NCI-H526 (cell line): ENCODE measurements around the gene CBX6.

Source experiments
- DNase-seq, 2 experiments: peaks; one replicate each; lab custom pipeline; 2025; lab: John Stamatoyannopoulos, UW

Gene CBX6

DNA sequence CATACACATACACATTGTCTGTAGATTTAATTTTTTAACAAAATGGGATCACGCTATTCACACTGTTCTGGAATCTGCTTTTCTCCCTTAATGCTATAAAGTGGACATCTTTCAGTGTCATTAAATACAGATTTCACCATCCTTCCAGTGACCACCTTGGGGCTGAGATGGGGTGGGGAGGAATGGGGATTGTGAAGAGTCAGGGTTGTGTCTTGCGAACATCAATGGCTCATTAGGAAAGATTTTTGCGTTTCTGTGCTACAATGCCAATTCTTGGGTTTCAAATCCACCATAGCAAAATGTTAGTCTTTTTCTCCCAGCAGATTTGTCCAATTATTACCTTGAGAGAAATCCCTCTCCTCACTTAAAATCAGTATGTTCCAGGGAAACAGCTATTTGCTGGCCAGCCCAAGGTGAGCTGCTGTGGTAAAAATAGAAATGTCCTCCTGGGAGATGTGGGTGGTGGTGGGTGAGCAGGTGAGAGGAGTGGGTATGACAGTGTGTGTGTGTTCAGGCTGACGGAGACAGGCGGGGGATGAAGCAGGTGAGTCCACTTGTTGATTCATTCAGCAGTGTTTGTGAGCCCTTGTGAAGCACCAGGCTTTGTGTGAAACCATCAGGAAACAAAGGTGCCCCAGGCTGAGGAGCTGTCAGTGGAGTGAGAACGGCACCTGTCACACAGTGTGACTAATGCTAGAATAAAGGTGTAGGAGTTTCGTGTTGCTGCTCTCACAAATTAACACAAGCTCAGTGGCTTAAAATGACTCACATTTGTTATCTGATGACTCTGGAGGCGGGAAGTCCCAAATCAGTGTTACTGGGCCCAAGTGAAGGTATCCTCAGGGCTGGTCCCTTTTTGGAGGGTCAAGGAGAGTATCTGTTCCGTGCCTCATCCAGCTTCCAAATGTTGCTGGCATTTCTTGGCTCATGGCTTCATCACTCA lies 1.7 kb upstream of the CBX6 start:
- DNase-seq, result peak in 1 of 2 experiments; percentile 30

- peak; percentile 52 to 59 for DNase-seq
Measured at GRCh38 chr22:38872831-38873248, 824 bp upstream of the CBX6 start.

DNA sequence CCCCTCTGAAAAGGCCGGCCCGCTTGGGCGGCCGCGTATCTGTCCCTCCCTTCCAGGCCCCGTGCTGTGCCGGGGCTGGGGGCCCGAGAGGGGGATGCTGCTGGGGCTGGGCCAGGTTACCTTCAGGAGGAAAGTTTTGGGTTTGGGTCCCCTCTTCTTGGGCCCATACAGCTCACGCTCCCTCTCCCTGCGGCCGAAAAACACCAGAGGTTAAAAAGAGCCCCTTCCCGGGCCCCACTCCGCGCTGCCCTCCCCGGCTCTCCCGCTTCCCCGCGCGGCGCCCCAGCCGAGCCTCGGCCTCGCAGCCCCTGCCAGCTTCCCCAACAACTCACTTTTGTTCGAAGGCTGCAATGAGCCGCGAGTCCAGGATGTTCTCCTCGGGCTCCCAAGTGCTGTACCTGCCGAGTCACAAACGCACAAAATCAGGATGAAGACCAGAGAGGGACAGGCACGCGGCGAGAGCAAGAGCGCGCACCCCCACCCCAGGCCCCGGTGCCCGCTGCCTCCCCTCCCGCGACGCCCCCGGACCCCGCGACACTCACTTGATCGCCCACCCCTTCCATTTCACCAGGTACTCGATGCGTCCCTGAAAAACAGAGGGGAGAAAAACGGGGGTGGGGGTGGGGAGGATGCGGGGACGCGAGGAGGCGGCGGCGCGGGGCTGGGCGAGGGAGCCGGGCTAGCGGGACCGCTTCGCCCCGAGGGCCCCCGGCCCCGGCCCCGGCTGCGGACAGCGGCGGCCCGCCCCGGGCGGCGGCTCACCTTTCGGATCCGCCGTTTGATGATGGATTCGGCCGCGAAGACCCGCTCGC lies 450 bp downstream of the CBX6 start:
- DNase-seq, result peak in 1 of 2 experiments; percentile 41

DNA sequence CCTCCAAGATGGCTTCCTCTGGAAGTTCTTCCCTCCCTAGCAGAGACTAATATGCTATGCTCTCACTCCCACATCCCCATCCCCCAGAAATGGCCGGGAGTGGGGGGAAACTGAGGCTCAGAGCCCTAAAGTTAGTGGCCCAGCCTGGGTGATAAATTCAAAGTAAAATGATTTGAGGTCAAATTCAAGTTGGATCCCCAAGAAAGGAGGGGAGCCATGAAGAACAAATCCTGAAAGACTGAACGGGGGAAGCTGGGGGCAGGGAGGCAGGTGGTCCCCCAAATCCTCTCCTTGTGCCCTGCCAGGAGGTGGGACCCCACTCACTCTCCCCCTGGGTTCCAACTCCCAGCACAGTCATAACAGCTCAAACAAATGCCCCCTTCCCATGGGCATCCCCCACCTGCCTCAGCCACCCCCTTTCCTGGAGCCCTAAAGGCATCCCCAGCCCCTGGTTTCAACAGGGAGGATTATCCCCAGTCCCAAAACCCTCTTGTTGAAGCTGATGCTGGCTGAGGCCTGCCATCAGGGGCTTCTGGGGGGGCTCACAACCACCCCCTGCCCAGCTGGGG lies 1.1 kb downstream of the CBX6 start:
- DNase-seq, result no peak

DNA sequence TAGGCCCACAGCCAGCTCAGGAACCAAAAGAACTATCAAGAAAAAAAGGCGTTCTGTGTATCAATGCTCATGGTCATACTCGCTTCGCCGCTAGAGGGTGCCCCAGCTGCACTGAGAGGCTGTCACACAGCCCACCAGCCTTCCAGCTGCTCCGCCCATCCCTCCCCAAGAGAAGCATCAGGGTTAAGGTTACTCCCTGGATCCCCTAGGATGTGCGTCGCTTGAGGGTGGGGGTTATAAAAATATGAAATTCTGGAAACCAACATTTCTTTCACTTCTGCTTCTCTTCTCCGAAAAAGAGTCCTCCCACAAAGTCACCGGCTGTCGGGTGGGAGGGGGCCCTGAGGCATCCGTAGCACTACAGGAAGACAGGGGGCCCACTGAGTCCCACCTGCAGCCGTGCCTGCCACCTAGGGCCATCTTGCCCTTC lies 1.7 kb downstream of the CBX6 start:
- peak; percentile 44 to 85 for DNase-seq

DNA sequence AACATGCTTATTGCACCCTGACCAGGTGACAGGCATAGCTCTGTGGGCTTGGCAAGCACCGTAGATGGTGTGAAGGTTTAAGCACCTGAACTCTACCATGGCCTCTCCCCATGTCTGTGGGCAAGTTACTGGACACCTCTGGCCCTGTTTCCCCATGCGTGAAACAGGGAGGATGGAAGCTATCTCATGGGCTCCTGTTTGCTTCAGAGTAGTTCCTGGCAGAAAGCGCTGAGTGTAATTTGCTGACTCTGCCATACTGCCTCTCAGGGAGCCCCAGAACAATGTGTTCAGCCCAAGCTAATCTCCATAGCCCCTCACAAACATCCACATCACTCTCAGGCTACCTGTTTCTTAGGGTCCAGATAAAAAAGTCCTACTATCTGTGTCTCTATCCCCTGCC lies 2.4 kb downstream of the CBX6 start:
- DNase-seq, result no peak

DNA sequence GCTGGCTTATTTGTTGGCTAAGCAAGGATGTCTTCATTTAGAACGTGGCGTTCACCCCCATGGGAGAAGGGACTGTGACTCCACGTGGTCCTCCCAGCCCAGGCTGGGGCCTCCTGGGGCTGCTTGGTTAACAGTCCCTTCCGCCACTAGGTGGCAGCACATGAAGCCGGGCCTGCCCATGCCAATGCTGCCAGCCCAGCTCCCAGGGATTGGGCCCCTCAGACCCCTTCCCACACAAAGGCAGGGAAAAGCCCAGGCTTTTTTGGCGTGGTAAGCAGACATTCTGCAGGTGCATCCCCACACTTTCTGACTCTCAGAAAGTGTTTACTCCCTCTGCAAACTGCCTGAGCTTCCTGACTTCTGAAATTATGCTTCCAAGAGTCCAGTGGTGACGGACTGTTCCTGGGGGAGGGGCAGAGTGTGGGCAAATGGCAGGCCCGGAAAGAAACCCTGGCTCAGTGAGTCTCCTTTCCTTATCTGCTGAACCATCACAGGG lies 3.1 kb downstream of the CBX6 start:
- DNase-seq, result peak; percentile 12 to 80

GRCh38 chr22:38868286-38868721 lies 3.7 kb downstream of the CBX6 start:
- no peak for DNase-seq

GRCh38 chr22:38867471-38868285 lies 4.3 kb downstream of the CBX6 start:
- DNase-seq, result no peak

DNA sequence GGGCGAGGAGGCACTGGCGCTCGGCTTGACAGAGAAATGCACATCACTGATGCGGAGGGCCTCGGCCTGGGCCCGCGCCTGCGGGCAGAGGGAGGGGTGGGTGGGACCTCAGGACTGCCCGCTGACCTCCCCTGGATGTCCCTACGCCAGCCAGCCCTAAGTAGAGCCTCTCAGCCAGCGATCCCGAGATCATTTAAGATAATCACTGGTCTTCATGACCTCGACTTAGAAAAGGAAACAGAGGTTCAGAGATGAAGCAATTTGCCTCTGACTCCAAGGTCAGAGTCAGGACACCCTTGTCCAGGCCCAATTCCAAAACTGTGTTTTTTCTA lies 4.9 kb downstream of the CBX6 start:
- DNase-seq, result no peak

DNA sequence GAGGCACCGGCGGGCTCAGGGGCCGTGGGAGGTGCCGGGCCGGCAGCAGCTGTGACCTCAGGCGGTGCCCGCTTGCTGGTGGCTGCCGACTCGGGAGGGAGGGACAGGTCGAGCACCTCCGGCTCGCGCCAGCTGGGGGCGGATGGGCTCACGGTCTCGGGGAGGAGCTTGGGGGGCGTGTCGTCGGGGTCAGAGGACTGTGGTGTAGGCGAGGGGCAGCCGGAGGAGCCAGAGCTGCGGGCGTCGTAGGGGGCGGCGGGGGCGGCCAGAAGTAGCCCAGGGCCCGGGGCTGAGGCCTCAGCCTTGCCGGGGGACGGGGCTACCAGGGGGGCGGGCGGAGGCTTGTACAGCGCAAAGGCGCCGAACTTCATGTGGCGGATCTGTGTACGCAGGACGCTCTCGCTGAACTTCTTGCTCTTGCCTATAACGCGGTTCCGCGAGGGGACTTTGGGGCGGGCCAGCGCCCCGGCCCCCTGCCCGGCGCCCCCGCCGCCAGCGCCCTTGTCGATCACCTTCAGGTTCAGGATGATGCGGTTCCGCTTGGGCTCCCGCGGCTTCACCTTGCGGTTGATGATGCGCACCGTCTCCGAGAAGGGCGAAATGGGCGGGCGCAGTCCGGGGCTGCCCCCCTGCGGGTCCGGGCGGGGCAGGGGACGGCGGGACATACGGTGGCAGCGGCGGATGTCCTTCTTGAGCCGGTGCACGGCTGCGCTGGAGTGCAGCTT lies 5.5 kb downstream of the CBX6 start:
- DNase-seq, result no peak

DNA sequence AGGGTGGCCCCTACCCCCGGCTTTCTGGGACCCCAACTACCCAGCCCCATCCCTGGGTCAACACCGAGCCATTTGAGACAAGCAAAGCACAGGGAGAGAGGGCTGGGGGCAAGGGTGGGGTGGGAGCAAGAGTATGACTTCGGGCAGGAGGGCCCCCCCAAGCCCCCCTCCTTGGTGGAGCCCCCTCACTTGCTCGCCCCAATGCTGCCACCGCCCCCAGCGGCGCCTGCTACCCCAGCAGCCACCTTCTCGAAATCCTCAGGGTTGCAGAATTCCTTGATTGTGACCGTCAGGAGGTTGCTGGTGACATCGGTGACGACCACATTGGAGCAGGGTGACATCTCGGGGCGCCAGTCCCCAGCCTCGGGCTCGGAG lies 6.0 kb downstream of the CBX6 start:
- no peak for DNase-seq

GRCh38 chr22:38865201-38866023 lies 6.6 kb downstream of the CBX6 start:
- no peak for DNase-seq

DNA sequence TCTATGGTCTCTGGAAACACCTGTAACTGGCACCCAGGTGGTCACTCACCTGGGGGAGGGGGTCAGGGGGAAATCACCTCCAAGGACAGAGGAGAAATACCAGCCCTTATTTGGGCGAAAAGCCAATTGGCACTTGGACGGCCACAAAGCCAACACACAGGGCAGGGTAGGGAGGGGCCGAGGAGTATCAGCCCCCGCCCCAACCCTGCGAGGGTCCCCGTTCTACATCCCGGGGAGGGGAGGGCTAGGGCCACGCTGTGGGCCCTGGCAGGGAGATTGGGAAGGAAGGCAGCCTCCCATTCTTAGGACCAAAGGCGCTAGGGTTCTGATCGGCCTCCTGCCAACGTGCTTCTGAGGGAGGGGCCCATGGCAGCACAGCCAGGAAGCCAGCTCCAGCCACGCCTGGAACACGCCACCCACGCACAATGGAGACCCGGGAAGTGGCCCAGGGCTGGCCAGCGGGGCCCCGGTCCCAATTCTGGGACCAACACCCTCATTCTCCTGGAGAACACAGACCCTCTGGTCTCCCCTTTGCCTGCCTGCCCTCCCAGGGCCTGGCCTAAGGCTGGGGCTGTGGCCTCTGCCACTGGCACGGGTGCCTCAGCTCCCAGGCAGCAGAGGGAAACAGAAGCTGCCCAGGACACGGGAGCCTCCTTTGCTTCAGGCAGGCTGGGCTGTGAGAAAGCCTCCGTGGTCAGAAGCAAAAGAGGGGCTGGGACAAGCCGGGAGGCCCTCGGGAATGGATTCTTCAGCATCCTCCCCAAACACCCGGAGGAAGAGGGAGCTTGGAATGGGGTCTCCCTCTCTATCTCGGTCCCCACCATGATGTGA lies 7.4 kb downstream of the CBX6 start:
- no peak for DNase-seq

- DNase-seq, result no peak
Measured at GRCh38 chr22:38863531-38864131, 8.4 kb downstream of the CBX6 start.

DNA sequence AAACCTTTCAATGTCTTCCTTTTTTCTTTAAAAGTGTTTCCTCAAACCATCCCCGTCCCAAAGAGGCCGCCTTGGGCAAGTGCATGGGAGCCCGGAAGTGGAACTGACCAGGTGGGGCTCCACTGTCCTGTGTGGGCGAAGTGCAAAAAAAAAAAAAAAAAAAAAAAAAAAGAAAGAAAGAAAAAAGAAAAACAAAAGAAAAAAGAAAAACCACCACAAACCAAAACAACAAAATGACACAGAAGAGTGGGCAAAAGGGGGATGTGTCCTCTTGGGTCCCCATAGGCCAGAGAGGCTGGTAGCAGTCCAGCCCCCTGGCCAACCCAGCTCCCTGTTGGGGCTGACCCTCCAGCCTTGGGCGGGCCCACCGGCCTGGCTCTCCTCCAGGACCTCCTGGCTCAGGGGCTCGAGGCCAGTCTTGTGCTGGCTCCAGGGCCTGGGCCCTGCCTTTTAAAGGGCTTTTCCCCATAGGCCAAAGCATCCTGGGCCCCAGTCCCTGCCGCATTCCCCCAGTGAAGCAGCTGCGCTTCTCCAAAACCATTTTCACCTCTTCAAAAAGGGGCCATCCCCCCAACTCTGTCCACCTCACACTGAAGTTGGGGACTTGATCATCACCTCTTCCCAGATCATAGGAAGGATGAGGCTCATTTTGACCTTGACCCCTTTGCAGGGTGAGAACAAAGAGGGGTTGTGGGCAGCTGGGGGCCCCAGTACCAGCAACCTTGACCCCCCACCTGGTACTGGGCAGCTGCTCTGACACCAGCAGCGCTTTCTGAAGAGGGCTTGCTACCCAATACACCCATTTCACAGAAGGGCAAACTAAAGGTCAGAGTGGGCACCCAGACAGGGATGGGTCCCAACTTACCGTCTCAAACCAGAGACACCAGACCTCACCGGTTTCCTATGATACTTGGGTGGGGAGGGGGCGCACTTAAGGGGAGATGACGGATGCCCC lies 9.4 kb downstream of the CBX6 start:
- no peak for DNase-seq

DNA sequence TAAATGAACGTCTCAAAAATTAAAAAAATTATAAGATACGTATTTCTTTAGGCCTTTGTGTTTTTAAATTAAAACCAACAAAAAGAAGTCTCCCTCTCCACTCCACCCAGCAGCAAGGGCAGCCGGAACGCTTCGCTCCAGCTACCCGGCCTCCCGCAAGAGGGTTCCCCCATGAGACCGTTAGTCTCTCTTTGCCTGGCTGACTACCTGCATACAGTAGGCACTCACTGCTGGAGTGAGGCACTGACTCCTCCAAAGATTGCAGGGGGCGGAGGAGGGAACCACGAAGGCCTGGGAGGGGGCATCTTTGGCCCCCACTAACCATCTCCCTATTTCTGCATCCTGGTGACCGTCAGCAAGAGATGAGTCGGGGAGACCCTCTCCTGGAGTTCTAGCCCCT lies 10.1 kb downstream of the CBX6 start:
- DNase-seq, result no peak
